H1 (cell line): Measurements from ENCODE around the gene MAP1LC3A. TPM values are rescaled to one million over a fixed set of nuclear protein-coding genes. Genes with fewer than 3 reads are reported as not detected.
A peak's percentile ranks its signal among the peaks of the same experiment; 100 is the strongest.

Source experiments
- CTCF ChIA-PET: fragments of 300-600 bp; sonication (Branson Sonifier 250); formaldehyde crosslinking; loops from one replicate; lab custom pipeline; 2021; ENCODE audit not compliant: partially characterized antibody; lab: Charles Lee
- POLR2A ChIA-PET: fragments of 300-600 bp; sonication (Branson Sonifier 250); formaldehyde crosslinking; loops from one replicate; lab custom pipeline; 2021; ENCODE audit warnings: inconsistent platforms; ENCODE audit not compliant: partially characterized antibody; lab: Charles Lee
- DNase-seq, 2 experiments: peaks; one replicate each; pipeline versions ENCODE4 v3.0.0 to v3.0.0-alpha.2; 2010 to 2022; ENCODE audit warnings: low spot score in 2 of 2, low read depth in 1 of 2, mixed read lengths in 1 of 2
- FAIRE-seq: peaks from 2 replicates; lab custom pipeline; 2011; peaks lifted over from hg19 to GRCh38; lab: Jason Lieb, UNC
- H2AFZ ChIP-seq: 2 replicates; pipeline ENCODE4 v1.8.1; 2012; ENCODE audit warnings: low read length, inconsistent platforms
- H2AK5ac ChIP-seq: 2 replicates; pipeline ENCODE4 v1.6.1; 2013; ENCODE audit warnings: low read depth, low read length
- H2BK120ac ChIP-seq: replicated peaks from 2 replicates; pipeline ENCODE3; 2013; ENCODE audit warnings: low read depth, low read length, inconsistent platforms
- H2BK12ac ChIP-seq: 2 replicates; pipeline ENCODE4 v1.6.1; 2013; ENCODE audit warnings: low read depth, low read length
- H2BK15ac ChIP-seq: 2 replicates; pipeline ENCODE4 v1.6.1; 2013; ENCODE audit warnings: low read length
- H2BK20ac ChIP-seq: 2 replicates; pipeline ENCODE4 v1.6.1; 2013; ENCODE audit warnings: low read length
- H2BK5ac ChIP-seq: 2 replicates; pipeline ENCODE4 v1.6.1; 2013; ENCODE audit warnings: low read depth, low read length
- H3K14ac ChIP-seq: 2 replicates; pipeline ENCODE4 v1.6.1; 2013; ENCODE audit warnings: inconsistent platforms; ENCODE audit not compliant: insufficient read length
- H3K18ac ChIP-seq: 2 replicates; pipeline ENCODE4 v1.6.1; 2013; ENCODE audit warnings: low read length; ENCODE audit errors: extremely low read depth
- H3K23ac ChIP-seq: 2 replicates; pipeline ENCODE4 v1.6.1; 2013; ENCODE audit warnings: inconsistent platforms; ENCODE audit not compliant: insufficient read length
- H3K23me2 ChIP-seq: 2 replicates; pipeline ENCODE4 v1.6.1; 2013; ENCODE audit warnings: low read depth, low read length
- H3K27ac ChIP-seq: 2 replicates; pipeline ENCODE4 v1.6.1; 2011; ENCODE audit warnings: low read depth, low read length, inconsistent platforms
- H3K27me3 ChIP-seq, 4 experiments: replicated peaks in 1 of 4; 1 replicate in 1 of 4; 2 replicates in 3 of 4; pipeline versions ENCODE4 v1.6.1 to v1.8.1; 2011 to 2013; ENCODE audit warnings: low read length in 3 of 4, mild to moderate bottlenecking in 3 of 4, inconsistent platforms in 2 of 4, mixed read lengths in 2 of 4, moderate library complexity in 1 of 4; ENCODE audit not compliant: control insufficient read depth in 3 of 4, insufficient read depth in 3 of 4; ENCODE audit errors: extremely low read depth in 1 of 4
- H3K36me3 ChIP-seq, 4 experiments: 2 replicates each; pipeline versions ENCODE4 v1.6.1 to v1.8.1; 2011 to 2013; ENCODE audit warnings: mild to moderate bottlenecking in 4 of 4, low read length in 3 of 4, moderate library complexity in 2 of 4, control low read depth in 1 of 4, inconsistent platforms in 1 of 4; ENCODE audit not compliant: insufficient read depth in 4 of 4, control insufficient read depth in 2 of 4
- H3K4ac ChIP-seq: replicated peaks from 2 replicates; pipeline ENCODE3; 2013; ENCODE audit warnings: low read length, low read depth, mixed read lengths, inconsistent platforms; ENCODE audit not compliant: insufficient read length
- H3K4me1 ChIP-seq, 4 experiments: replicated peaks in 1 of 4; 1 replicate in 1 of 4; 2 replicates in 3 of 4; pipeline versions ENCODE4 v1.6.1 to v1.8.1; 2011 to 2013; ENCODE audit warnings: low read length in 3 of 4, inconsistent platforms in 2 of 4, mixed read lengths in 1 of 4; ENCODE audit not compliant: insufficient read depth in 4 of 4, control insufficient read depth in 3 of 4
- H3K4me2 ChIP-seq, 2 experiments: 2 replicates each; pipeline versions ENCODE4 v1.6.1 to v1.8.1; 2011 to 2013; ENCODE audit warnings: low read depth in 2 of 2, low read length in 2 of 2, control low read depth in 1 of 2, inconsistent platforms in 1 of 2, mild to moderate bottlenecking in 1 of 2; ENCODE audit not compliant: insufficient read depth in 1 of 2
- H3K4me3 ChIP-seq, 4 experiments: fragments of 200-600, 300-600 bp in 1 of 4; sonication (generic), shearing (Covaris generic), sonication (Bioruptor Twin) in 1 of 4; 2 replicates each; pipeline versions ENCODE4 v1.5.1 to v1.8.1; 2011 to 2016; ENCODE audit warnings: low read length in 4 of 4, low read depth in 3 of 4, control low read depth in 2 of 4, inconsistent platforms in 2 of 4, mild to moderate bottlenecking in 2 of 4, mixed read lengths in 1 of 4, moderate library complexity in 1 of 4; ENCODE audit not compliant: insufficient read depth in 2 of 4; ENCODE audit errors: extremely low read depth in 1 of 4
- H3K56ac ChIP-seq: replicated peaks from 2 replicates; pipeline ENCODE3; 2013; ENCODE audit warnings: low read depth, mild to moderate bottlenecking, mixed read lengths, low read length, inconsistent platforms; ENCODE audit not compliant: insufficient read length
- H3K79me1 ChIP-seq: 2 replicates; pipeline ENCODE4 v1.6.1; 2013; ENCODE audit warnings: low read depth, low read length, control low read depth
- H3K79me2 ChIP-seq, 2 experiments: 2 replicates each; pipeline versions ENCODE4 v1.6.1 to v1.8.1; 2012 to 2013; ENCODE audit warnings: low read length in 2 of 2, mild to moderate bottlenecking in 2 of 2, inconsistent platforms in 1 of 2; ENCODE audit not compliant: insufficient read depth in 2 of 2, control insufficient read depth in 1 of 2
- H3K9ac ChIP-seq, 4 experiments: replicated peaks in 1 of 4; 1 replicate in 1 of 4; 2 replicates in 3 of 4; pipeline versions ENCODE4 v1.6.1 to v1.8.1; 2011 to 2013; ENCODE audit warnings: low read depth in 3 of 4, low read length in 3 of 4, control low read depth in 2 of 4, mild to moderate bottlenecking in 2 of 4, moderate library complexity in 2 of 4, inconsistent platforms in 1 of 4; ENCODE audit errors: extremely low read depth in 1 of 4
- H3K9me3 ChIP-seq, 2 experiments: 2 replicates each; pipeline versions ENCODE4 v1.6.1 to v1.8.1; 2012 to 2013; ENCODE audit warnings: mild to moderate bottlenecking in 2 of 2, moderate library complexity in 2 of 2, control low read depth in 1 of 2, inconsistent platforms in 1 of 2, low read depth in 1 of 2, low read length in 1 of 2, mixed read lengths in 1 of 2; ENCODE audit not compliant: insufficient read depth in 2 of 2
- H4K20me1 ChIP-seq, 2 experiments: replicated peaks in 1 of 2; 2 replicates each; pipeline versions ENCODE3 to v1.8.1; 2011 to 2013; ENCODE audit warnings: inconsistent platforms in 2 of 2, low read length in 2 of 2, mild to moderate bottlenecking in 1 of 2; ENCODE audit not compliant: insufficient read depth in 2 of 2, control insufficient read depth in 1 of 2
- H4K5ac ChIP-seq: 2 replicates; pipeline ENCODE4 v1.6.1; 2013; ENCODE audit warnings: low read length, low read depth, mixed read lengths, inconsistent platforms; ENCODE audit not compliant: insufficient read length
- H4K8ac ChIP-seq: 2 replicates; pipeline ENCODE4 v1.8.0; 2013; ENCODE audit warnings: mild to moderate bottlenecking, moderate library complexity, low read length, inconsistent platforms; ENCODE audit not compliant: insufficient read depth; ENCODE audit errors: extremely low read depth
- H4K91ac ChIP-seq: replicated peaks from 2 replicates; pipeline ENCODE3; 2013; ENCODE audit warnings: low read length, mixed read lengths, inconsistent platforms; ENCODE audit not compliant: insufficient read length
- BACH1 ChIP-seq: IDR thresholded peaks from 2 replicates; pipeline ENCODE4 v1.6.1; 2012; ENCODE audit warnings: low read length, improper control_type of control experiment
- POLR2AphosphoS5 ChIP-seq: IDR thresholded peaks from 2 replicates; pipeline ENCODE4 v1.6.1; 2011; ENCODE audit warnings: low read depth, low read length
- RAD21 ChIP-seq, 2 experiments: IDR thresholded peaks in 1 of 2; conservative IDR thresholded peaks in 1 of 2; 2 replicates each; pipeline ENCODE4 v1.6.1; 2011; ENCODE audit warnings: low read depth in 2 of 2, low read length in 2 of 2, improper control_type of control experiment in 1 of 2, inconsistent platforms in 1 of 2, mild to moderate bottlenecking in 1 of 2, moderate library complexity in 1 of 2
- RXRA ChIP-seq: IDR thresholded peaks from 2 replicates; pipeline ENCODE4 v1.6.1; 2011; ENCODE audit warnings: low read depth, mild to moderate bottlenecking, low read length, moderate library complexity; ENCODE audit not compliant: insufficient read depth
- SIN3A ChIP-seq, 2 experiments: IDR thresholded peaks in 1 of 2; conservative IDR thresholded peaks in 1 of 2; 2 replicates each; pipeline ENCODE4 v1.6.1; 2011 to 2012; ENCODE audit warnings: low read length in 2 of 2, improper control_type of control experiment in 1 of 2, low read depth in 1 of 2, mild to moderate bottlenecking in 1 of 2
- TAF1 ChIP-seq: IDR thresholded peaks from 2 replicates; pipeline ENCODE4 v1.6.1; 2011; ENCODE audit warnings: mild to moderate bottlenecking, low read depth, low read length
- TCF12 ChIP-seq: IDR thresholded peaks from 2 replicates; pipeline ENCODE4 v1.6.1; 2011; ENCODE audit warnings: low read depth, mild to moderate bottlenecking, low read length
- WGBS, 2 experiments: shearing (Covaris generic) in 1 of 2; methylation state at CpG; one replicate each; pipeline versions ENCODE4 v1.1.6 to v1.1.7; 2013 to 2015; ENCODE audit warnings: low lambda C conversion rate in 2 of 2, mixed read lengths in 2 of 2, inconsistent platforms in 1 of 2, low coverage in 1 of 2, missing lambda C conversion rate in 1 of 2; ENCODE audit not compliant: insufficient replicate concordance in 2 of 2, insufficient coverage in 1 of 2, insufficient read length in 1 of 2; ENCODE audit errors: extremely low coverage in 1 of 2, missing lambda C conversion rate in 1 of 2; 5-methylcytosine and 5-hydroxymethylcytosine counted together
- polyA plus RNA-seq, 7 experiments: library from polyadenylated mRNA; depleted of rRNA in 3 of 7; stranded (reverse) in 5 of 7; unstranded in 2 of 7; fragments of >200 nt in 5 of 7; fragments of 200-250 nt in 2 of 7; gene quantifications; 1 replicate in 5 of 7; 2 replicates in 1 of 7; 4 replicates in 1 of 7; pipeline versions ENCODE4 v1.2.1 to v1.2.3, GENCODE V29; 2011 to 2013; ENCODE audit warnings: missing spikeins in 2 of 7, mixed read lengths in 2 of 7
- total RNA-seq: library from RNA; stranded (reverse); fragmentation: NEBNext Ultra II Directional; extraction: Animal tissue kit (Norgen Biotek cat#: 25700); gene quantifications from 2 replicates; pipeline ENCODE4 v1.2.1, GENCODE V29; 2021
- TF ChIP-seq, protein P1 (sequence below): IDR thresholded peaks from 2 replicates; pipeline ENCODE4 v1.6.1; 2011; ENCODE audit warnings: low read length, improper control_type of control experiment

MAP1LC3A gene
- total and polyA plus RNA-seq, 2 of the 8 experiments (the other 6 are each of a cell fraction or from before 2014, with no cell fraction given), result 5.0 to 6.1 TPM

DNA sequence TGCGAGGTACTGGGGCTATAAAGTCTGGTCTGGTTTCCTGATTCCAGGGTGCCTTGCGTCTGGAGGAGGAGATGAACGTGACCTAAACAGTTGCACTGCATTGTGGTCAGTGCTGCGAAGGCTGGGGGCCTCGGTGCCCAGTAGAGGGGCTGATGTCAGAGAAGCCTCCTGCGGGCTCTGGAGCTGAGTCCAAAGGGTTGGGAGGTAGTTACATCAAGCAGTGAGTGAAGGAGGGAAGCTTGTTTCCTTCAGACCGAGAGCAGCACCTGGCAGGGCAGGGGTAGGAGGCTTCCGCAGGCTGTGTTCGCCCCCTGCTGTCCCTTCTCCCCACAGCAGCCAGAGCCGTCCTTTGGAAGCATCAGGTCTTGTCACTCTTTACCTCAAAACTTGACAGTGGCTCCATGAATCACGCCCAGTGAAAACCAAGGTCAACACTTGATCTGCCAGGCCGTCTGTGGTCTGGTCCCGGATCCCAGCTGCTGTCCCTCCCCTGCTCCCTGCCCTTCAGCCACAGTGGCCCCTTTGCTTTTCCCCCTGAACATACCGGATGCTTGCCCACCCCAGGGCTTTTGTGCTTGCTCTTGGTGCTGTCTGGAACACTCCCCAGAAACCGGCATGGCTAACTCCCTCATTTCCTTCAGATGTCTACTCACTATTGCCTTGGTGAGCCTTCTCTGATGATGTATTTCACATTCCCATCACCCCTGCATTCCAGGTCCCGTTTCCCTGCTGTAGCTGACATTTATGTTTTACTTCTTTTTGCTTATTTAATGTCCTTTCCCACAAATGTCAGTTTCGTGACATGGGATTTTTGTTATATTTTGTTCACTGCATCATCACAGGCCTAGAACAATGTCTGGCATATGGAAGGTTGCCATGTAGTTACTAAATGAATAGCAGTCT lies 35.3 kb upstream of the MAP1LC3A start:
- Histone ChIP-seq H3K27ac (no peak overlapping the region), H3K23me2 (no peaks in the 10 kb centered on the region), H4K20me1 (peaks cover 20 to 22% of the 10 kb centered on the region in 2 experiments), H2AFZ (no peak overlapping the region), H2BK12ac (no peak overlapping the region; the same call in 1 of the 2 replicates), H3K4me2 (0 out of 4 replicates have a peak overlapping the region, but pooled peaks of 1 of the 2 experiments have one; percentile 8), H3K4ac (no peak overlapping the region), H3K23ac (no peak overlapping the region), H2BK120ac (no peak overlapping the region), H2AK5ac (no peak overlapping the region), H3K14ac (no peak overlapping the region), H4K91ac (no peak overlapping the region), H3K79me1 (peaks cover 8% of the 10 kb centered on the region), H3K79me2 (peaks cover 0 to 76% of the 10 kb centered on the region in 2 experiments; a peak in 3 of 4 replicates), H4K8ac (no peak overlapping the region), H3K4me3 (no peak overlapping the region), H3K4me1 (peaks cover 0 to 4% (median 3%) of the 10 kb centered on the region in 4 experiments; a peak in 3 of 7 replicates), H3K9me3 (no peaks in the 10 kb centered on the region), H3K36me3 (peaks cover 2 to 16% (median 14%) of the 10 kb centered on the region in 4 experiments; a peak in 7 of 8 replicates), H2BK15ac (no peak overlapping the region), H3K9ac (no peak overlapping the region), H3K27me3 (no peaks in the 10 kb centered on the region), H3K18ac (no peak overlapping the region), H4K5ac (no peak overlapping the region), H3K56ac (no peak overlapping the region), H2BK5ac (no peak overlapping the region; the same call in 1 of the 2 replicates), H2BK20ac (no peak overlapping the region)
- WGBS, 2 experiments, result 62% methylated on average over 17 of the region's 17 CpGs; no CpG with 5 or more reads in 1 of the 2 experiments
- ChIA-PET POLR2A (interaction anchor here (0.9 to 2.8 kb wide), 5 partner anchors 9 to 411 kb away, joined by 3 to 7 read pairs (median 3); partner anchors contain the start of genes EIF2S2 and MAP1LC3A), CTCF (interaction anchor here (0.6 to 5.9 kb wide), 40 partner anchors 8 to 348 kb away, joined by 3 to 50 read pairs (median 4); partner anchors contain the start of gene ITCH)
- peak; percentile 19 for FAIRE-seq
- DNase-seq, result peak in 1 of 2 experiments; percentile 81
- no peak for TF ChIP-seq POLR2AphosphoS5
- TF ChIP-seq BACH1, result no peak
- TF ChIP-seq SIN3A (conservative IDR thresholded peaks at IDR 0.05 in 1 of 2, IDR thresholded peaks at IDR 0.05 in 1 of 2; ENCODE audit: low read depth in 1 of 2, low read length in 2 of 2), result peak in 1 of 2 experiments; percentile 69; a peak in 1 of 4 replicates
- TF ChIP-seq RAD21 (IDR thresholded peaks at IDR 0.05 in 1 of 2, conservative IDR thresholded peaks at IDR 0.05 in 1 of 2; ENCODE audit: low read depth in 2 of 2, low read length in 2 of 2), result peak; percentile 89
- TF ChIP-seq, protein P1, sequence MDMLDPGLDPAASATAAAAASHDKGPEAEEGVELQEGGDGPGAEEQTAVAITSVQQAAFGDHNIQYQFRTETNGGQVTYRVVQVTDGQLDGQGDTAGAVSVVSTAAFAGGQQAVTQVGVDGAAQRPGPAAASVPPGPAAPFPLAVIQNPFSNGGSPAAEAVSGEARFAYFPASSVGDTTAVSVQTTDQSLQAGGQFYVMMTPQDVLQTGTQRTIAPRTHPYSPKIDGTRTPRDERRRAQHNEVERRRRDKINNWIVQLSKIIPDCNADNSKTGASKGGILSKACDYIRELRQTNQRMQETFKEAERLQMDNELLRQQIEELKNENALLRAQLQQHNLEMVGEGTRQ, result no peak
- TF ChIP-seq TAF1, result 0 out of 2 replicates have a peak, but pooled peaks have one; percentile 26
- peak; percentile 75; the same call in 1 of the 2 replicates for TF ChIP-seq TCF12
- no peak for TF ChIP-seq RXRA
